HepG2 (cell line): ENCODE measurements around the gene GDF2. TPM values are rescaled to one million over a fixed set of nuclear protein-coding genes. Genes with fewer than 3 reads are reported as not detected.

Experiments
- JUN ChIP-seq: sonication (generic); formaldehyde crosslinking; IDR thresholded peaks from 2 replicates; pipeline ENCODE4 v1.4.0; 2020; ENCODE audit warnings: mild to moderate bottlenecking, missing genetic modification reagents
- NR2C2 ChIP-seq: sonication (generic); formaldehyde crosslinking; IDR thresholded peaks from 2 replicates; pipeline ENCODE4 v1.4.0; 2020; ENCODE audit warnings: missing genetic modification reagents, mild to moderate bottlenecking, moderate library complexity, borderline replicate concordance
- PRPF4 ChIP-seq: fragments of 200-400 bp; formaldehyde crosslinking; IDR thresholded peaks from 2 replicates; pipeline ENCODE4 v1.6.1; 2016; ENCODE audit warnings: low read length, low read depth; ENCODE audit not compliant: poor library complexity, severe bottlenecking
- SATB2 ChIP-seq: sonication (generic); formaldehyde crosslinking; IDR thresholded peaks from 2 replicates; pipeline ENCODE4 v1.5.0; 2020; ENCODE audit warnings: missing genetic modification reagents
- SPEN ChIP-seq: sonication (generic); formaldehyde crosslinking; IDR thresholded peaks from 2 replicates; pipeline ENCODE4 v1.5.1; 2020; ENCODE audit warnings: low read depth, mild to moderate bottlenecking, missing genetic modification reagents
- ZKSCAN5 ChIP-seq: sonication (generic); formaldehyde crosslinking; IDR thresholded peaks from 2 replicates; pipeline ENCODE4 v1.5.1; 2020; ENCODE audit warnings: mild to moderate bottlenecking, missing genetic modification reagents
- ZNF562 ChIP-seq: sonication (generic); formaldehyde crosslinking; IDR thresholded peaks from 2 replicates; pipeline ENCODE4 v1.8.0; 2022; ENCODE audit warnings: missing genetic modification reagents, borderline replicate concordance
- ZNF7 ChIP-seq: IDR thresholded peaks from 2 replicates; pipeline ENCODE4 v1.6.1; 2016; ENCODE audit warnings: missing biosample characterization, missing genetic modification reagents
- polyA plus RNA-seq, 8 experiments: library from polyadenylated mRNA; depleted of rRNA in 3 of 8; stranded (reverse) in 7 of 8; unstranded in 1 of 8; fragments of >200 nt; fragmentation: Illumina TruSeq in 4 of 8; extraction: Trizol in 4 of 8; gene quantifications; 2 replicates each; pipeline versions ENCODE4 v1.2.1 to v1.2.3, GENCODE V29; 2011 to 2016; ENCODE audit warnings: low read depth in 4 of 8, missing spikeins in 1 of 8, mixed read lengths in 1 of 8; ENCODE audit not compliant: insufficient read depth in 1 of 8
- total RNA-seq, 5 experiments: library from RNA; depleted of rRNA; stranded (reverse); fragments of >200 nt; fragmentation: Illumina TruSeq; extraction: Trizol; gene quantifications; 2 replicates each; pipeline ENCODE4 v1.2.3, GENCODE V29; 2016; ENCODE audit warnings: low read depth in 1 of 5
- TF ChIP-seq, protein P1 (sequence below): sonication (generic); formaldehyde crosslinking; IDR thresholded peaks from 2 replicates; pipeline ENCODE4 v1.5.1; 2020; ENCODE audit warnings: mild to moderate bottlenecking, missing genetic modification reagents, borderline replicate concordance

Gene GDF2
- total and polyA plus RNA-seq, 2 of the 13 experiments (the other 11 are each of a cell fraction or from before 2014, with no cell fraction given) = not detected

DNA sequence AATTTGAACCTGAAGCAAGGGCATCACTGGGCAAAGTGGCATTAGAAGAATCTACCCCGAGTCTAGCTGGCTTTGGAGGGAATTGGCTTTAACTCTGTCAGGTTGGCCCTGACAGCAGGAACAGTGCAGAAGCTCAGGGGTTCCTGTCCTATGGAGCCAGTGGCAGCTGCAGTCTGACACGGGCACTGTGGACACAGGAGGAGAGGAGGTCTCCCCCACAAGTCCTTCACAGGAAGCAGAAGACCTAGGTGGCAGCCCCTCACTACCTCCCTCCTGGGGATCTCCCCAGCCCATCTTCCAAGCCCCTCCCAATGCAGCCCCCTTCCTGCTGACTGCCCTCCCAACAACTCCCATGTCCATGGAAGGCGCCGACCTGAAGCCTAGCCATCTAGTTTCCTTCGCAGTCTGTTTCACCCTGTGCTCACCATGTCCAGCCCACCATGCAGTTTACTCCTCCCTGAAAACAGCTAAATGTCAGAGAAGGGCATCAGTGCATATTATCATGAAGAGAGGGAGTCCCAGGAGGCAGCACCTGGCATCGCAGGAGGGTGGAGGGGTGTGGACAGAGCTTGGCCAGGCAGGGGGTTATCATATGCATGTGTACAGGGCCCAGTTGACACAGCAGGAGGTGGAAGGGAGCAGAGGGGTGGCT lies 40.1 kb upstream of the GDF2 start (continued):
- TF ChIP-seq, protein P1, sequence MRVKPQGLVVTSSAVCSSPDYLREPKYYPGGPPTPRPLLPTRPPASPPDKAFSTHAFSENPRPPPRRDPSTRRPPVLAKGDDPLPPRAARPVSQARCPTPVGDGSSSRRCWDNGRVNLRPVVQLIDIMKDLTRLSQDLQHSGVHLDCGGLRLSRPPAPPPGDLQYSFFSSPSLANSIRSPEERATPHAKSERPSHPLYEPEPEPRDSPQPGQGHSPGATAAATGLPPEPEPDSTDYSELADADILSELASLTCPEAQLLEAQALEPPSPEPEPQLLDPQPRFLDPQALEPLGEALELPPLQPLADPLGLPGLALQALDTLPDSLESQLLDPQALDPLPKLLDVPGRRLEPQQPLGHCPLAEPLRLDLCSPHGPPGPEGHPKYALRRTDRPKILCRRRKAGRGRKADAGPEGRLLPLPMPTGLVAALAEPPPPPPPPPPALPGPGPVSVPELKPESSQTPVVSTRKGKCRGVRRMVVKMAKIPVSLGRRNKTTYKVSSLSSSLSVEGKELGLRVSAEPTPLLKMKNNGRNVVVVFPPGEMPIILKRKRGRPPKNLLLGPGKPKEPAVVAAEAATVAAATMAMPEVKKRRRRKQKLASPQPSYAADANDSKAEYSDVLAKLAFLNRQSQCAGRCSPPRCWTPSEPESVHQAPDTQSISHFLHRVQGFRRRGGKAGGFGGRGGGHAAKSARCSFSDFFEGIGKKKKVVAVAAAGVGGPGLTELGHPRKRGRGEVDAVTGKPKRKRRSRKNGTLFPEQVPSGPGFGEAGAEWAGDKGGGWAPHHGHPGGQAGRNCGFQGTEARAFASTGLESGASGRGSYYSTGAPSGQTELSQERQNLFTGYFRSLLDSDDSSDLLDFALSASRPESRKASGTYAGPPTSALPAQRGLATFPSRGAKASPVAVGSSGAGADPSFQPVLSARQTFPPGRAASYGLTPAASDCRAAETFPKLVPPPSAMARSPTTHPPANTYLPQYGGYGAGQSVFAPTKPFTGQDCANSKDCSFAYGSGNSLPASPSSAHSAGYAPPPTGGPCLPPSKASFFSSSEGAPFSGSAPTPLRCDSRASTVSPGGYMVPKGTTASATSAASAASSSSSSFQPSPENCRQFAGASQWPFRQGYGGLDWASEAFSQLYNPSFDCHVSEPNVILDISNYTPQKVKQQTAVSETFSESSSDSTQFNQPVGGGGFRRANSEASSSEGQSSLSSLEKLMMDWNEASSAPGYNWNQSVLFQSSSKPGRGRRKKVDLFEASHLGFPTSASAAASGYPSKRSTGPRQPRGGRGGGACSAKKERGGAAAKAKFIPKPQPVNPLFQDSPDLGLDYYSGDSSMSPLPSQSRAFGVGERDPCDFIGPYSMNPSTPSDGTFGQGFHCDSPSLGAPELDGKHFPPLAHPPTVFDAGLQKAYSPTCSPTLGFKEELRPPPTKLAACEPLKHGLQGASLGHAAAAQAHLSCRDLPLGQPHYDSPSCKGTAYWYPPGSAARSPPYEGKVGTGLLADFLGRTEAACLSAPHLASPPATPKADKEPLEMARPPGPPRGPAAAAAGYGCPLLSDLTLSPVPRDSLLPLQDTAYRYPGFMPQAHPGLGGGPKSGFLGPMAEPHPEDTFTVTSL (CRISPR knock-in tag) = no peak
- TF ChIP-seq ZNF7 (CRISPR knock-in tag) (no peak), PRPF4 (no peak), SPEN (CRISPR knock-in tag) (no peak), NR2C2 (no peak), ZNF562 (CRISPR knock-in tag) (no peak), ZKSCAN5 (CRISPR knock-in tag) (no peak), JUN (CRISPR knock-in tag) (no peak), SATB2 (CRISPR knock-in tag) (no peak)
